Fibroblast of skin of left quadriceps (primary cell): ENCODE results near the gene GPR35.
"Not testable (repeated sequence)": the region's sequence is repeated elsewhere in the genome, so short reads cannot be mapped to it uniquely, and the experiment has no call there.

ENCODE experiments used
- DNase-seq, 2 experiments: peaks; one replicate each; pipeline ENCODE4 v3.0.0-alpha.2; 2013; ENCODE audit warnings: low read depth in 2 of 2

The GPR35 gene

DNA sequence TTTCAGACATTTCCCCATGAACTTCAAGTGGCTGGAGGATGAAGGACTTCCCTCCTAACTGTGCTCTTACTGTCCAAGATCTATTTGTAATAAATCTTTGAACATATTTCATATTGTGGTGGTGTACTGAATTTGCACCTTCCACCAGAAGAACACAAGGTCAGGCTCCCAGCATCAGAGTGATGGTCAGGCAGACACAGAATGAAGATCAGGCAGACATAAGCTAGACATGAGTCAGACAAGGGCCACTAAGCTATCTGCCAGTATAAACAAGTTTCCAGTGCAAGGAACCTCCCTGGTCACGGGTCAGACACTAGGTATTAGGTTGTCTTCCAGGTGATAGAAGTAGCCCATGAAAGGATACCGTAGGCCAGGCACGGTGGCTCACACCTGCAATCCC is 37.4 kb downstream of the GPR35 start:
- no peak for DNase-seq

DNA sequence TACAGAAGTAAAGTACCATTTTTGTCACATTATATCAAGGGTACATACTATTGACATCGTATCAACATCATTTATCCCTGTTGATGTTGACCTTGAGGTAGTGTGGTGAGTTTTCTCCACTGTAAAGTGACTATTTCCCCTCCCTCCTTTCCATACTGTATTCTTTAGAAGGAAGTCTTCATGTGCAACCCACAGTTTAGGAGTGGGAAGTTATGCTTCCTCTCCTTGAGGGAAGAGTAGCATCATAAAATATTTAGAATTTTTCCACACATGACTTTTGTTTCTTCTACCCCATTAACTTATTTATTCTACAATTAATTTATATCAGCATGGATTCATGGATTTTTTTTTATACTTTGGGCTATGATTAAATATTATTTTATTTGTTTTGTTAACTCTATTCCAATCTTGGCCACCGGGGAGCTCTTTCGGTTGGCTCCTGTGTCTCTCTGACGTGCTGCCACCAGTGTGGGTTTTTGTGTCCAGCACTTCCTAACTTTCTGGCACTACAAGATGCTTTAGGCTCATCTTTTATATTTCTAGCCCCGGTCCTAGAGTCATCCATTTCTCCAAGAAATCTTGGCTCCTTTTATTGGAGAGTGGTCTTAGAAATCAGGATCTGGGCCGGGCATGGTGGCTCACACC is 38.4 kb downstream of the GPR35 start:
- DNase-seq = no peak

DNA sequence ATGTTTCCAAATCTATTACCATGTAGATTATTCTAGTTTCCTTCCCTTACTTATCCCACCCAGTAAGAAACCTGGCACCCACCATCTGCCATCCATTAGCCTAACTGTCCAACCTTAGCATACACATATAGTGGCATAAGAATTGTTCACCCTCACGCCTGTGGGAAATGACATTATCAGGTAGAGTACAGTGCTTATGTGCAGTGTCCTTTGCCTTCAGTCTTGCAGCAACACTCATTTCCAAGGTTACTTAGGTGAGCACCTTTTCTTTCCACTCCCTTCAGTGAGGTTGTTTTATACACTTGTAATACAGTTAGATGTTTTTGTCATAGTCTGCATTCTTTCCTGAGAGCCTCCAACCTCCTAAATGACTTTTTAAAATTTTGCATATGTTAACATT is 39.3 kb downstream of the GPR35 start:
- no peak for DNase-seq

DNA sequence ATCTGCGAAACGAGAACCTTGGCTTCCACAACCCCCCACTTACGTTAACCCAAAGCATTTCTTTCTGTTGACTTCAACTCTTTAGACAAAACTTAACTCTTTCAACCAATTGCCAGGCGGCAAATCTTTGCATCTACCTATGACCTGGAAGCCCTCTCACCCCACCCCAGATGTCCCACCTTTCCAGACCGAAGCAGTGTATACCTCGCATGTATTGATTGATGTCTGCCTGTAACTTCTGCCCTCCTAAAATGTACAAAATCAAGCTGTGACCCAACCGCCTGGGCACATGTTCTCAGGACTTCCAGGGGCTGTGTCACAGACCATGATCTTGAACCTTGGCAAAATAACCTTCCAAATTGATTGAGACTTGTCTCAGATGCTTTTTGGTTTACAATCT is 45.1 kb downstream of the GPR35 start:
- no peak for DNase-seq

DNA sequence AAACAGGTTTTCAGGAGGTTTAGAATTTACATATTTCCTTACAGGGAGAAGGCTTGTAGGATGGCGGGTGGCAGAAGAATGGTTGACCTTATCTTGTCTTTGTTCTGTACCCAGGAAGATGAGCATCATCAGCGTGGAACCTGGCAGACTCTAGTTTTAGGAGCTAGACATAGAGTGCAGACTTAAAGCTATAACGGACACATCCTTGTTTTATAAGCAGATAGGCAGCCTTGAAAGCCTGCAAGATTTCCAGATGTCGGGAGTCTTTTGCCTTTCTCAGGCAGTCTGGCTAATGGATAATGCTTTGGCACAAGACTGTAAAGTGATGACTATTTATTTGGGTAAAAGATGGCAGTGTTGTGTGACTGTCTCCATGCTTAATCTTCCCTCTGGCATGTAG is 45.7 kb downstream of the GPR35 start:
- DNase-seq = no peak

DNA sequence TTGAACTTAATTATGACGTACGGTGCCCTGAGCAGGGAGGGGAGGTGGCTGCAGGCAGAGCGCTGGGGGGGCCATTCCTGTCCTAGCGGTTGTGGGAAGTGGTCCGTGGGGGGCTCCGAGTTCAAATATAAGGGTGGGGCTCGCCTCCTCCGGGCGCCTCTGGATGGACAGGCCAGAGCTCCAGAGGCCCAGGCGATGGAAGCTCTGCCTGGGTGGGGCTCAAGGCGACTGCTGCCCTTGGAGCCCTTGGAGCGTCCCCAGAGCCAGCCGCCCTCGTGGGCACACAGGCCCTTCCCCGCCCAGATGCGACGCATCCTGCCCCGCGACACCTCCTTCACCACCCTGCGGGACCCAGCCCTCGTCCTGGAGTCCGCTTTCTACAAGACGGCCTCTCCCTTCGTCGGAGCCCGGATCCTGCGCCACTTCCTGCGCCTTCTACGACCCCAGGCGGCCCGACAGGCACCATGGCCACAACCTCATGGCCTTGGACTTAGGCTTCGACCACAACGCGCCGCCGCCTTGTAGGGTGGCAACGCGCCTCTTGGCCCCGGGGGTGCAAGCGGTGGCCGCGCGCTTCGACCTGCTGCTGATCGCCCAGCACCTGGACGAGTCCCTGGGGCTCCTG is 46.9 kb downstream of the GPR35 start:
- DNase-seq = no peak

GRCh38 chr2:240672701-240673190 is 47.5 kb downstream of the GPR35 start:
- no peak for DNase-seq

- DNase-seq = not testable (repeated sequence)
Observed at GRCh38 chr2:240674461-240675184, 49.3 kb downstream of the GPR35 start.

DNA sequence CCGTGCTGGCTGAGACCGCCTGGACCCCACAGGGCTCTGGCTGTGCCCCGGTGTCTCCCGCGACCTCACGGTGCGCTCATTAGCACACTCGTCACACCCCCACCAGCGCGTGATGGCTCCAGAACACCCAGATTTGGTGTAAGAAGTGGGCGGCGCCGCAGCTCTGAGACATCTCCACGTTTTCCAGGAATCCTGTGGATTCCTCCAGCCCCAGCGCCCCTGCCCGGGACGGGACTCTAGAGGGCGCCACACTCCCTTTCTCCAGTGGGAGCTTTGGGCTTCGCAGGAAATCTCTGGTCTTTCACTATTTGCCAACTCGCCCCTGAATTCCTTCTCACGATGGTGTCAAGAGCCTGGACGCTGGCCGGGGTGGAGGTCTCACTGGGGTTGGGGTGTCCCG is 50.1 kb downstream of the GPR35 start:
- DNase-seq = not testable (repeated sequence)

GRCh38 chr2:240678043-240678442 is 52.8 kb downstream of the GPR35 start:
- not testable (repeated sequence) for DNase-seq

- not testable (repeated sequence) for DNase-seq
Observed at GRCh38 chr2:240678909-240679308, 53.6 kb downstream of the GPR35 start.

DNA sequence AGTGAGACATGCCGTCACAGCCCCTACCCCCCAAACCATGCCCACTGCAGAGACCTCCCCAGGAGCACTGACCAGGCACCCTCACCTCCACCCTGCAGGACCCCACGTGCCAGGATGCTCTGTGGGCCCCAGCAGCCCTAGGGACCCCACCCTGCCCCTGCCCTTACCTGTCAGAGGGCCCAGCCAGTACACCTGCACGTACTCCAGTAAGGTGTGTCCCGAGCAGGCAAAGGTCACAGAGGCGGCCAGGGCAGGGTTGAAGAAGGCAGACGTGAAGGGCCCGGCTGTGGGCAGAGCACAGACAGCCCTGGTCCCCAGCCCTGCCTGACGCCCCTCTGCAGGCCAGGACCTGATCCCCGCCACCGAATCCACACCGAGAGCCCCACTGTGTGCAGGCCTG is 54.9 kb downstream of the GPR35 start:
- not testable (repeated sequence) for DNase-seq
